HuH-7.5 (cell line): ENCODE measurements around the gene MCU.
A peak's percentile ranks its signal among the peaks of the same experiment; 100 is the strongest.
"Not testable (repeated sequence)": the region's sequence is repeated elsewhere in the genome, so short reads cannot be mapped to it uniquely, and the experiment has no call there.

Experiments used
- DNase-seq: peaks from one replicate; pipeline ENCODE4 v3.0.0; 2011; ENCODE audit warnings: low spot score

Gene MCU

GRCh38 chr10:72691863-72692743 is at the start of gene MCU:
Gene MCU (plus strand): TSS chr10:72692143. CDS start chr10:72692152, 9 bp downstream.
- DNase-seq, result peak; percentile 71

DNA sequence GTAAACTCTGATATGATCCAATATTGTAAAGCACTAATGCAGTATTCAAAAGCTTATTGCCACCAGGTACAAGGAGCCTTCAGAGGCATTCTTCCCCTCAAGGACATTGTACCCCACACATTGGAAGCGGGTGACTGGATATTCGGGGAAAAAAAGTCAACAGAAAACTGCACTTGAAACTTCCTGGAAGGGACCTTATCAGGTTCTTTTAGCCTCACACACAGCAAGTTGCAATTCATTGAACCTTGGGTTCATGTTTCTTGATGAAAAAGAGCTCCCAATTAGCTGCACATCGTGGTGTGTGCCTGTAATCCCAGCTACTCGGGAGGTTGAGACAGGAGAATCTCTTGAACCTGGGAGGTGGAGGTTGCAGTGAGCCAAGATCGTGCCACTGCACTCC is 49.6 kb upstream of the MCU start:
- DNase-seq, result no peak

DNA sequence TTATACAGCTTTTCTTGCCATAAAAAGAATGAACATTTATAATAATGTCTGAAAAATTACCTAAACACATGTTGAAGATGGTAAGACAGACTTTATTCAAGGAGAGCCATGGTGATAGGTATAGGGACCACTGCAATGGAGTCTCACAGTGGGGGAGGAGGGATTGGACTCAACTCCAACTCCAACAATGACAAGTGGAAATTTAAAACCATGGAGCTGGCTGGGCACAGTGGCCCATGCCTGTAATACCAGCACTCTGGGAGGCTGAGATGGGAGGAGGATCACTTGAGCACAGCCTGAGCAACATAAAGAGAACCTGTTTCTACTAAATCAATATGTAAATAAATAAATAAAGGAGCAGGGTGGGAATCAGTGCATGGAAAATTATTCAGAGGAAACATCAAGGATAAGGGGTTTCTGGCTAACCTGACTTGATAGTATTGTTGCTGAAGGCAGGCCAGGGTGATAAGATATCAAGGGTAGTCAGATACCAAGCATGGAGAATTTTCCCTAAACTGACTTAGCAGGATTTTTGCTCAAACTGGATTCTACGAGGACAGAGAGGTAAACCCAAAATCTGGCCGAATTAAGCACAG is 46.6 kb upstream of the MCU start:
- DNase-seq, result no peak

DNA sequence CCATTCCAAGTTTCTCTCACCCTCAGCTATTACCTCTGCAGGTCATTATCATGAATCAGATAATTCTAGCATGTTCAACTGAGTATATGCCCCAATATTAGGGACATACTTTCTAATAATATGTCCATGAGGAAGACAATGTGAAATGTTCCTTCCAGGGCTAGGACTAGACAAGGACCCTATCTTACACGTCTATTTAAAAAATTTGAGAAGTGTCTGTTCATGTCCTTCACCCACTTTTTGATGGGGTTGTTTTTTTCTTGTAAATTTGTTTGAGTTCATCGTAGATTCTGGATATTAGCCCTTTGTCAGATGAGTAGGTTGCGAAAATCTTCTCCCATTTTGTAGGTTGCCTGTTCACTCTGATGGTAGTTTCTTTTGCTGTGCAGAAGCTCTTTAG is 45.0 kb upstream of the MCU start:
- not testable (repeated sequence) for DNase-seq

GRCh38 chr10:72648301-72648700 is 43.6 kb upstream of the MCU start:
- no peak for DNase-seq

DNA sequence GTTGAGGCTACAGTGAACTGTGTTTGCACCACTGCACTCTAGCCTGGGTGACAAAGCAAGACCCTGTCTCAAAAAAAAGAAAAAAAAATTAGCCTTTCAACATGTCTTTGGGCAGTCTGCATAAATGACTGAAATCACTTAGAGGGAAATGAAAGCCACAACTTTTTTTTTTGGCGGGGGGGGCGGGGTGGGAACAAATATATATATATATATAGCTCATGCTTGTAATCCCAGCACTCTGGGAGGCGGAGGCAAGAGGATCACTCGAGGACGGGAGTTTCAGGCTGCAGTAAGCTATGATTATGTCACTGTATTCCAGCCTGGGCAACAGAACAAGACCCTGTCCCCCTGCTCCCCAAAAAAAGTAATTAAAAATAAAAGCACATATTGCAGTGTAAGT is 42.7 kb upstream of the MCU start:
- DNase-seq, result no peak

DNA sequence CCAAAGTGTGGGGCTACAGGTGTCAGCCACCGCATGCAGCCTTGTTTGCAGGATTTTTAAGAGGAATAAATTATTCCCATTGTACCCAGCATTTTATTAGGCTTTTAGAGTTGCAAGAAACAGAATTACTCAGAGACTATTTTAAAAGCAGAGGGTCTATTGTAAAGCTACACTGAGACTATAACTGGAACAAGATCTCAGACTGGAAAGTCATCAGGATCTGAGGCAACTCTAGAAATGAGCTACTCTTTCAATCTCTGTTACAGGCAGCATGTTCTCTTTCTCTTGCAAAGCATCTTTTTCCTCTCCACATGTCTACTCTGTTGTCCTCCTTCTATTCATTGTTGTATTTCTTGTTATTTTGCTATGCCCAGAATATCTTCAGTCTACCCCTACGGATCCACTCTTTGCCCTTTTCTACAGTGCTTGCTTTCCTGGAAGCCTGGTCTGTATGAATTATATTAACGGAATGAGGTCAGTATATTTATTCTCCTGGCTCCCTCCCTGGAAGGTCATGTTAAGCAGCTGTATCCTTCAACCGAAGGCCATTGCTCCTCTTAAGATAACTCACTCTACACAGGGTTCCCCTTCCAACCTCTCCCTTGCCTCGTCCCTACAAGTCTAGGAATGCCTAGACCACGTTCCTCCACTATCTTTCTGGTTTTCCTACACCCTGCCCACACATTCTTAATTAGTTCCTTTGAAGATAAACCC is 38.4 kb upstream of the MCU start:
- DNase-seq, result no peak

DNA sequence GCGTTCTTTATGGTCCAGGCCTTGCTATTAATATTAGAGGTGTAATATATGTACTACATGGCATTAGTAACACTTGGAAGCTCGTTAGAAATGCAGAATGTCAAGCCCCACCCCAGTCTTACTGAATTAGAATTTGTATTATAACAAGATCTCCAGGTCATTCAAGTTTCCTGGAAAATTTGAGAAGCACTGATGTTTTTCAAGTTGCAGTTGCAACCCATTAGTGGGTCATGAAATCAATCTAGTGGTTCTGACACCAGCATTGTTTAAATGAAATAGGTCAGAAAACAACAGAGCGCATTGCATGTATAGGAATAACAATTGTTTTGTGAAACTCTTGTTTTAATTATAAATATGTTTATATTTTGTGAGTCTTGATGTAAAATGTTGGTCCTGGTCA is 37.2 kb upstream of the MCU start:
- no peak for DNase-seq

GRCh38 chr10:72658696-72659400 is 33.1 kb upstream of the MCU start:
- DNase-seq, result no peak

DNA sequence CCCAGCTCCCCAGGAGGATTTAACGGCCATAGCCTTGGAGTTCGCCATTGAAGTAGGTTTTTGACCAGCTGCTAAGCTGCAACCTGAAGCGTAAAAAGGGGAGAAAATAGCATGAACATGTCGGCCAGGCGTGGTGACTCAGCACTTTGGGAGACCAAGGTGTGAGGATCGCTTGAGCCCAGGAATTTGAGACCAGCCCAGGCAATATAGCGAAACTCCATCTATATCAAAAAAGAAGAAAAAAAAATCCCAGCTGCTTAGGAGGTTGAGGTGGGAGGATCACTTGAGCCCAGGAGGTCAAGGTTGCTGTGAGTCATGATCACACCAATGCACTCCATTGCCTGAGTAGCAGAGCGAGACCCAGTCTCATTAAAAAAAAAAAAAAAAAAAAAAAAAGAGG is 32.2 kb upstream of the MCU start:
- no peak for DNase-seq

DNA sequence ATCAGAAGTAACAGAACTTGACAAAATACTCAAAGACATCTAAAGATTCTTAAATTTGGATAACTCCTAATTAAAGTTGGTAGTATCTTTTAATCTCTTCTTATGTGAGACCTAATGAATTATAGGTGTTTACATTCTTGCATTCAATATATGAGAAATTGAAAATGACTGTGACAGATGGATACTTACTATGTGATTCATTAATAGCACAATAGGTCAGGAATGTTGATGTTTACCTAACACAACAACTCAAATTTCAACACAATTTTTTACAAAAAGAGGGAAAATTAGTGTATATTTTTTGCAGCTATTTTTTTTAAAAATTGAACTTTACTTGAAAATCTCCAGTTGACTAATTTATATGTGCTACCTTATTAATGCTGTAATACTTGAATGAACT is 31.7 kb upstream of the MCU start:
- no peak for DNase-seq

GRCh38 chr10:72661431-72661830 is 30.5 kb upstream of the MCU start:
- DNase-seq, result no peak

DNA sequence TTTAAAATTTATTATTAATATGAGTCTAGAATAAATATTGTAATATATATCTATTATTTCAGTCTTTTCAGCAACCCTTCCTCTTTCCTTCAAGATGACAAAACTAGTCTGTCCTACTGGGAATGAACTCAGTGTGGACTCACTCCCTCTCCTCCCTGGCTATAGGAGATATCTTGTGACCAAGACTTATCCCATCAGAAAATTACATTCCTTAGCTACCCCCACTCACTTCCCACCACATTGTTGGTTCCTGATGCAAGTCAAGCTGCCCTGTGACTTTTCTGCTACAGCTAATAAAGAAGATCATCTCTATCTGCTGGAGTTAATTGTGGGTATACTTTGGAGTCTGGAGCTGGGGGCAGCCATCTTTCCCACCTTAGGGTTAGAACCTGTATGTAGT is 28.0 kb upstream of the MCU start:
- no peak for DNase-seq

- DNase-seq, result no peak
These were observed 26.0 kb upstream of the MCU start for GRCh38 chr10:72665925-72666324.

GRCh38 chr10:72667207-72667864 is 24.6 kb upstream of the MCU start:
- DNase-seq, result no peak

DNA sequence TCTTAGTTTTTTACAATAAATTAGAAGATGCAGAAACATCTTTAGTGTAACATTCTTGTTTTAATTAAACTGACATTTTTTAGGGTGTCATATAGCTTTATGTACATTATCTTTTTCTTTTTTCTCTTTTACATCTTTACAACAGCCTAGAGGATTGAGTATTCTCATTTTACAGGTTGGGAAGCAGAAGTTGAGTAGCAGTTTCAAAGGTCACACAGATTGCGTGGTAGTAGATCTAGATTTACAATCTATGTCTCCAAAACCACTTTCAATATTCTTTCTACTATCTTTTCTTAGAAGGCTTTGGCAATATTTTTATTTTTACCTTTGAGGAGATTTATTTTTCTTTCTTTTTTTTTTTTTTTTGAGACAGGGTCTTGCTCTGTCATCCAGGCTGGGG is 18.7 kb upstream of the MCU start:
- no peak for DNase-seq

- not testable (repeated sequence) for DNase-seq
These were observed 17.8 kb upstream of the MCU start for GRCh38 chr10:72674174-72674573.

GRCh38 chr10:72679838-72680241 is 12.1 kb upstream of the MCU start:
- no peak for DNase-seq

GRCh38 chr10:72682638-72683037 is 9.3 kb upstream of the MCU start:
- DNase-seq, result no peak

GRCh38 chr10:72685264-72685921 is 6.5 kb upstream of the MCU start:
- no peak for DNase-seq

DNA sequence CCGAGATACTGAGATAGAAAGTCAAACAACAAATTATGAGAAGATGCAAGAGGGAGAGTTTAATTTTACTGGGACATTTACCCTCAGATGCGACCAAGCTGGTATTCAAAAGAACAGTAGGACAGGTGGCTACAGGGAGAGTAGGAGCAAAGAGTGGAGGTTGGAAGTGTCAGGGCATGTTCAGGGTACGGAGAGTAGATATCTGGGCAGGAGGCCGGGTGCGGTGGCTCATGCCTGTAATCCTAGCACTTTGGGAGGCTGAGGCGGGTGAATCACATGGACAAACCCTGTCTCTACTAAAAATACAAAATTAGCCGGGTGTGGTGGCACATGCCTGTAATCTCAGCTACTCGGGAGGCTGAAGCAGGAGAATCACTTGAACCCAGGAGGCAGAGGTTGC is 5.5 kb upstream of the MCU start:
- not testable (repeated sequence) for DNase-seq
